DMS153 treated with DMSO at 0.1 percent for 48 hours (cell line): ENCODE results near the gene PLEKHG3.
A peak's percentile ranks its signal among the peaks of the same experiment; 100 is the strongest.
"Not testable (repeated sequence)": the region's sequence is repeated elsewhere in the genome, so short reads cannot be mapped to it uniquely, and the experiment has no call there.

Source experiments
- DNase-seq: peaks from one replicate; lab custom pipeline; 2025; ENCODE audit not compliant: unreplicated experiment; lab: John Stamatoyannopoulos, UW

The PLEKHG3 gene

DNA sequence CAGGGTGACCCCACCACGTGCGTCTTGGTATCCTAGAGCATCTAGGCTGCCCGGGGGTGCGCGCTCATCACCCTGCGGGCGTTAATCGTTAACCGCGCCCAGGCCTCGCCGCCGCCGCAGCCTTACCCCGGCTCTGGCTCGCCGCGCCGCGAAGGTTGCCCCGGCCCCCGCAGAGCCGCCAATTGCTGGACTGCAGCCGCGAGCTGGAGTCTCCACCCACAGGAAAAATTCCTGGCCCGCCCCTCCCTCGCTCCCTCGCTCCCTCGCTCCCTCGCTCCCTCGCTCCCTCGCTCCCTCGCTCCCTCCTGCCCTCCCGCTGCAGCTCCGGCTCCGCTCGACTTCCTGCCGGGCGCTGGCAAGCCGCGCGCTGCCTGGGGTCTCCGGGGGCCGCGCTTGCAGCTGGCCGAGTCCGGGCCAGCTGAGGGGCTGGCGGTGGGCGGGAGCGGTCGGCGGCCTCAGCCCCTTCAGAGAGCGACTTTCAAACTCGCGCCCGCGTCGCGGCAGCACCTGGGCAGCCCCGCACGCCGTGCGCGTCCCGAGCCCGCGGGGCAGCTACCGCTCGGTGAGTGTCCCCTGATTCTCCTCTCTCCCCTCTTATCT is at the start of gene PLEKHG3:
Gene PLEKHG3 (plus strand): TSS at position 282 of the 600 bp plus-strand sequence. CDS start 23,208 bp downstream, outside the sequence.
- peak; percentile 75 for DNase-seq

DNA sequence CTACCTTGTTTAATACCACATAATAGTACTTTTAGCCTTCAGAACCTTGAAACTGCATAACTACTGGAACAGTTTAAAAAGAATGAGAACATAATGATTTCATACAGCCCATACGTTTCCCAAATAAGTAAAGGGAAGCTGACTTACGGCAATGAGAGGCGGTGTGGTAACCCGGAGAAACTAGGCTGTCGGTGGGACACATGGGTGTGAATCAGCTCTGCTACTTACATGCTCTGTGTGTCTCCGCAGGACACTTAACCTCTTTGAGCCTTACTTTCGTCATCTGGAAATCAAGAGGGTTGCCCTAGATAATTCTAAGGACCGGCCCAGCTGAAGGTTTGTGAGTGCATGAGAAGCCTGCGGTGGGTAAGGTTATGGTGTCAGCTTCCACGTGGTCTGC is 49.3 kb upstream of the PLEKHG3 start:
- no peak for DNase-seq

DNA sequence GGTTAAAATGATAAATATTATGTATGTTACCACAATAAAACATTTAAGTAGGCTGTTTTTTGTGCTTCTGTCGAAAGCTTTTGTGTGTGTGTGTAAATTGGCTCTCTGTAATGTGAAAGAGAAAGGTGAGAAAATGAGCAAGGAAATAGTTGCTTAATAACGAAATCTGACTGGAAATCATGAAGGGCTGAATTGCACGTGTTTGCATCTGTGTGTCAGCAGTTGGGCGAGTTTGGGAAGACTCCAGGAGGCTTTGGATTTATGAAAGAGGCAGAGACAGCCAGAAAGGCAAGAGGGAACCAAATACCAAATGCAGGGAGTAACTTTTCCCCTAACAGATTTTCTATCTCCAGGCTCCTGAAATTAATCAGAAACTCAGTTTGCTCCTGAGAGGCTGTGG is 47.2 kb upstream of the PLEKHG3 start:
- no peak for DNase-seq

DNA sequence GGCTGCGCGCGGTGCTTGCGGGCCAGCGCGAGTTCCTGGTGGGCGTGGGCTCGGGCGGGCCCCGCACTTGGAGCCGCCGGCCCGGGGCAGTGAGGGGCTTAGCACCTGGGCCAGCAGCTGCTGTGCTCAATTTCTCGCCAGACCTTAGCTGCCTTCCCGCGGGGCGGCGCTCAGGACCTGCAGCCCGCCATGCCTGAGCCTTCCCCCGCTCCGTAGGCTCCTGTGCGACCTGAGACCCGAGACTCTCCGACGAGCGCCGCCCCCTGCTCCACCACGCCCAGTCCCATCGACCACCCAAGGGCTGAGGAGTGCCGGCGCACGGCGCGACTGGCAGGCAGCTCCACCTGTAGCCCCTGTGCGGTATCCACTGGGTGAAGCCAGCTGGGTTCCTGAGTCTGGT is 46.0 kb upstream of the PLEKHG3 start:
- DNase-seq: no peak

DNA sequence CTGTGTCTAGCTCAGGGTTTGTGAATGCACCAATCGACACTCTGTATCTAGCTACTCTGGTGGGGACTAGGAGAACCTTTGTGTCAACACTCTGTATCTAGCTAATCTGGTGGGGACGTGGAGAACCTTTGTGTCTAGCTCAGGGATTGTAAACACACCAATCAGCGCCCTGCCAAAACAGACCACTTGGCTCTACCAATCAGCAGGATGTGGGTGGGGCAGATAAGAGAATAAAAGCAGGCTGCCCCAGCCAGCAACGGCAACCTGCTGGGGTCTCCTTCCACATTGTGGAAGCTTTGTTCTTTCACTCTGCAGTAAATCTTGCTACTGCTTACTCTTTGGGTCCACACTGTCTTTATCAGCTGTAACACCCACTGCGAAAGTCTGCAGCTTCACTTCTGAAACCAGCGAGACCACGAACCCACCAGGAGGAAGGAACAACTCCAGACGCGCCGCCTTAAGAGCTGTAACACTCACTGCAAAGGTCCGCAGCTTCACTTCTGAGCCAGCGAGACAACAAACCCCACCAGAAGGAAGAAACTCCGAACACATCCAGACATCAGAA is 45.4 kb upstream of the PLEKHG3 start:
- DNase-seq: not testable (repeated sequence)

DNA sequence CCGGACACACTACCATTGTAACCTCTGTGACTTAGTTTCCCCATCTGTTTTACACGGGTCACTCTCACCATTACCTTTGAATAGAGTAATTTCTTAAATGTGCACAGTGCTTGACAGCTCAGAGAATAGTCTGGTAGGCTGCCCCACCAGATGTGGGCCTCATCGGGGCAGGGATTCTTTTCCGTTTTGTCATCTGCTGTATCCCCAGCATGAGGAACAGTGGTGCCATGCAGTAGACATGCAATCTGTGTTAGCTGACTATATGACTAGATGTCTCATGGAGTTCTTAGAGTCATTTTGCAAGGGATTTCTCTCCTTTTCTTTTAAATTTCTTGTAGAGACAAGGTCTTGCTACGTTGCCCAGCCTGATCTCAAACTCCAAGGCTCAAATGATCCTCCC is 44.9 kb upstream of the PLEKHG3 start:
- DNase-seq: no peak

DNA sequence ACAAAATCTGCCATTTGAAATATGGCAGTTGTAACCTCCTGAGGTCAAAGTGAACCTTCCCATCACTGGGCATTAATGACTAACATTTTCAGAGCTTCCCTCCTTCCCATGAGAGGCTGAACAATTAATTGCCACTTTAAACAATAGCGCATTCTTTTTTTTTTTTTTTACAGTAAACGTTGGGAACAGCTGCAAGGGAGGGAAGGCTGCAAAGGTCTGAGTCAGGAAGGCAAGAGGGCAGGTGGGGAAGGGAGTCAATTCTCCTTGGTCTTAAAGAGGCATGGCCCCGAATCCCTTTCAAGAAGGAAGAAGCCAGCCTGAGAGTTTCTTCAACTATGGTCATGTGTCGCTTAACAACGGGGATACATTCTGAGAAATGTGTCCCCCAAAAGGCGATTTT is 41.0 kb upstream of the PLEKHG3 start:
- no peak for DNase-seq

DNA sequence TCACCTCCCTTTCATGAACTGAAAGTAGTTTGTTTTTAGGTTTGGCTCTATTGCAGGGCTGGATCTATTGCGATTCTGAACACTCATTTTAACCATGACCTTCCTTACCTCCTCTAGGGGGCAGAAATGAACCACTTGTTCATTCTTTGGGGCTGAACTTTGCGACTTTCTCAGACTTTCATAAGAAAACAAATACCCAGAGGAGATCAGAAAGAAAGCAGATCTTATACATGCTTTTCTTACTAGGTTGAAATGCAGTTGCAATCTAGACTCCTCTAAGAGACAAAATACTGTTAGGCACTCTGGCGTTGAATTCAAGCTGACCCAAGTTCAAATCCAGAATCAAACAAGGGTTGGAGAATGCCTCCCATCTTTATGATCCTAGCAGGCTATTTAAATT is 32.6 kb upstream of the PLEKHG3 start:
- peak; percentile 49 for DNase-seq

DNA sequence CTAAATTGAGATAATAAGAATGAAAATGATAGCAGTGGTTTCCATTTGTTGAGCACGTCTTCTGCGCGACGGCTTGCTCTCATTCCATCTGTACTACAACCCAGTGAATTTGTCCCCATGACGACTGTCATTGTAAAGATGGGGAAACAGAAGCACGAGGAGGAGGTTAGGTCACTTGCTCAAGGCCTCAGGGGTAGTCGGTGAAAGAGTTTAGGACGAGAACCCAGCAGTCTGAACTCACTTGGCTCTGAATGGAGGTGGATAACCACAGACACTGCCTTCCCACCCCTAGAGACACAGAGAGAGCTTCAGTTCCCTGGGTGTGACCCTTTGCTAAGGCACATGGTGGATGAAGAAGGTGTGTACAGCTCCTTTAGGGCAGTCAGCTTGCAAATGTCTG is 30.9 kb upstream of the PLEKHG3 start:
- DNase-seq: no peak

DNA sequence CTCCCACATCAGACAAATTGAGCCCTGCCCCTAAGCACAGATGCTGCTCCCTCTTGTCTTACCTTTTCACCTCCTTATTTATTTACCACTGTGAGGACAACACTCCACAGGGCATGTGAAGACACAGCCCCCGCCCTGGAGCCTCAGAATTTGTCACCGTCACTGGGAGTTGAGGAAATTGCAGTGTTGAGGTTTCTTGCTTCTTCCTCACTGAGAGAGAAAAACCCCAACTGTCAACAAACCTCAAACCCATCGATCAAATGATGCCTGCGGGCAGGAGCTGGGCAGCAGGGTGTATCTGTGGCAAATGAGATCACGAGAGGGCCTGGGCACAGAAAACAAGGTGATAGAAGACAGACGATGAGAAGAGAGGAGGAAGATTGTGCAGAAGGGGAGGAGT is 30.5 kb upstream of the PLEKHG3 start:
- DNase-seq: no peak

DNA sequence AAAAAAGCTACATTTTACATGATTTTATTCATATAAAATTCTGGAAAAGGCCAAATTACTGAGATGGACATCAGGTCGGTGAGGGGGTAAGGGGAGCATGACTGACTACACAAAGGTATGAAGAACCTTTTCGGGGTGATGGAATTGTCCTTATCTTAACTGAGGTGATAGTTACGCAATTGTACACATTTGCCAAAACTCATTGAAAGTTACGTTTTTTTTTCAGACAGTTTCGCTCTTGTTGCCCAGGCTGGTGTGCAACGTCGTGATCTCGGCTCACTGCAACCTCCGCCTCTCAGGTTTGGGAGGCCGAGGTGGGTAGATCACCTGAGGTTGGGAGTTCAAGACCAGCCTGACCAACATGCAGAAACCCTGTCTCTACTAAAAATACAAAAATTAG is 29.4 kb upstream of the PLEKHG3 start:
- no peak for DNase-seq

DNA sequence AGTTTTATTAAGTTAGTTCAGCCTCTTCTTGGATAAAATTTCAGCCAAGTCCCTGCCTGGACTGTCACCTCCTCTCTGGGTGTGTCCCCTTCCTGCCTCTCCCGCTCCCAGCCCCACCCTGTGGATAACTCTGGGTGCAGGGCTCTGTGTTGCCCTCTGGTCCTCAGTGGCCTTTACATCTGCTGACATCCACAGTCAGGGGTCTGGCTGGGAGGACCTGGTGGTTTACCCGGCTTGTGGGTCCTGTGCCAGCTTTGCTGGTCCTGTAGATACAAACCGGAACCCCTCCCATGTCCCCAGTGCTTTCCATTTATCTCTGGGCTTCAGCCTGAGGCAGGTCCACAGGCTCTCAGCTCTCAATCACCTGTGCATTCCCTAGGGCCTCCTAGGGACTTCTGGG is 28.9 kb upstream of the PLEKHG3 start:
- DNase-seq: no peak

DNA sequence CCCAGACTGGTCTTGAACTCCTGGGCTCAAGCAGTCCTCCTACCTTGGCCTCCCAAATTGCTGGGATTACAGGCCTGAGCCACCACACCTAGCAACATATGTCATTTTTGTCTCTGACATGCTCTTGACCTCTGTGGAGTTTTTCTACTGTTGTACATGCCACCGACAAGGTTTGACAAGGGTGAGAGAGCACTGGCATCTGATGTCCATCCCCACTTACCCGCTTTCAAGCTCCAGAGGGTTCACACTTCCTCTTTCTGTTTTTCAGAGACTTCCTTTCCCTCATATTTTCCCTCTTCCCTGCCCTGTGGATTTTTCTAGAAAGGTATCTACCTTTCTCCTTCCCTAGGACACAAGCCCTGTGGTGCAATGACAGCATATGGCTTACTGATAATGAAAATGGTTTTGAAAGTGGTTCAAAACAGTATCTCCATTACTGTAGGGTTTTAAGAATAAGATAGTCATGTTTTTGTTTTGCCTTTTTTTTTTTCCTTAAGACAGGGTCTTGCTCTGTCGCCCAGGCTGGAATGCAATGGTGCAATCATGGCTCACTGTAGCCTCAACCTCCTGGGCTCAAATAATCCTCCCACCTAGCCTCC is 27.7 kb upstream of the PLEKHG3 start:
- DNase-seq: no peak

DNA sequence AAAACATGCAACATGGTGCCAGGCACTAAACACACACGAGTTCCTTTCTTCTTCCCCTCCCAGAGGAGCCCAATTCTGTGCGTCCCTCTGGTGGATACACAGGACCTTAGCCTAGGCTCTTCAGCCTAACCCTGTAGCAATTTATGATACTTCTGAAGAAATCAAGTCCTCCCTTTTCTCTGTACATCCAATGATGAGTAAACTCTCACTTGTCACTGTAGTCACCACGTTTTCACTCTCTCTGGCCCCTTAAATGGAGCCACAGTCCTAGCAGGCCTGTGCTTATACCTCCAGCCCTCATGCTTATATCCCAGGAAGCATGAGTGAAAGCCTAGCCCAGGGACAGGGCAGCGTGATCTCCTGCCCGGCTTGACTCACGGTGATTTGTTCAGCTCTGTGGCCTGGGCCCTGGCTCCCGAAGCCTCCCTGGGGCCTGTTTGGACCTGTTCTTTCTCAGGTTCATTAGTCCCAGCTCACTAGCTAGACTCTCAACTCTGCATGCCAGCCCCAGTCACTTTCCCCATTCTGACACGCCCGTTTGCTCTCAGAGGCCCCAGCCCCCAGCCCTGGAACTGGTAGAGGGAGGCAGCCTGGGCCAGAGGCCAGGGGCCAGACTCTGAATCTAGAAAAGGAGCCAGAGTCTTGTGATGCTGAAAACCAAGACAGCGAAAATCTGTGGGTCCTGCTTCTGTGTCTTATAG is 24.1 kb upstream of the PLEKHG3 start:
- no peak for DNase-seq

DNA sequence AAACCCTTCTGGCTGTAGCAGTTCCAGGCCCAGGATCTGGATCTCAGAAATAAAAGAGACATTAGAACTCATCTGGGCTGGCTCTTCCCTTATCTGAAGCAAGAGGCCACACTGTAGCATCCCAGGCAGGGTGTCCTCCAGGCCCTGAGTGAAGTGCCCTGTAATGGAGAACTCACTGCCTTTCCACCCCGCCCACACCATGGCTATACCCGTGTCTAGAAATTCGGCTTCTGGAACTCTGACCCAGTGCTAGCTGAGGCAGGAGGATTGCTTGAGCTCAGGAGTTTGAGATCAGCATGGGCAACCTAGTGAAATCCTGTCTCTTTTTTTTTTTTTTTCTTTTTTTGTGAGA is 23.5 kb upstream of the PLEKHG3 start:
- DNase-seq: no peak

DNA sequence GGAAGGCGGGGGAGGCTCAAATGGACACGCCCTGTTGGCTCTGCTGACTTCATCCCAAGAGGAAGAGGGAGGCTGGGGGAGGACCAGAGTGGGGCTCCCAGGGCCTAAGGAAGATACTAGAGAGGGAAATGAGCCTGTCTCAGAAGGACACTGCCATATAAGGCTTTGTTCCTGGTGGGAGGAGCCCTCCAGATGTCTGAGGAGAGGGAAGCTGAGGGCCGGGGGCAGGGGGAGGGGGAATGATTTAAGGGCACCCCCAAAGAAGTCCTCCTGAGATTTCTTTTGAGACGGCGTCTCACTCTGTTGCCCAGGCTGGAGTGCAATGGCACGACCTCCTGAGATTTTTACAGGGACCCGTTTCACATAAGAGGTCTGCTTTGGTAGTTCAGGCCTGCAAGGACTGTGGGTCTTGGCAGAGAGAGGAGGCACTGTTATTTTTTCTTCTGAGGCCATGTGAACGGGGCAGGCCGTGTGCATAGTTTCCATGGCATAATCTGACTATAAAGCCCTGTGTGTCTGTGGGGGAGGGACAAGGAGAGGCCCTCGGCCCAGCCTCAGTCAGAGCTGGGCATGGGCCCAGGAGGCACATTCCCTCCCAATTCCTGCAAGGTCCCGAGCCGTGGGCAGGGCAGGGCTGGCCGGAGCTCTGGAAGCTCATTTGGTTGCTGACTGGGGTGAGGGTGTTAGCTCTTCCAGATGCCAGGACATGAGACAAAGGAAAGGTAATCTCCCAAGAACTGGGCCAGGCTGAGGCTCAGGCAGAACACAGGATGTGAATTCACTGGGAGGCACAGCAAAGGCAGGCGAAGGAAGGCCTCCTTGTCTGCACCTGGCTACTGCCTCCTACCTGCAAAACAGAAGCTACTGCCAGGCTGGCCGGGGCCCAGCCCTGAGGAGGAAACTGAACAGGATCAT is 22.2 kb upstream of the PLEKHG3 start:
- no peak for DNase-seq

DNA sequence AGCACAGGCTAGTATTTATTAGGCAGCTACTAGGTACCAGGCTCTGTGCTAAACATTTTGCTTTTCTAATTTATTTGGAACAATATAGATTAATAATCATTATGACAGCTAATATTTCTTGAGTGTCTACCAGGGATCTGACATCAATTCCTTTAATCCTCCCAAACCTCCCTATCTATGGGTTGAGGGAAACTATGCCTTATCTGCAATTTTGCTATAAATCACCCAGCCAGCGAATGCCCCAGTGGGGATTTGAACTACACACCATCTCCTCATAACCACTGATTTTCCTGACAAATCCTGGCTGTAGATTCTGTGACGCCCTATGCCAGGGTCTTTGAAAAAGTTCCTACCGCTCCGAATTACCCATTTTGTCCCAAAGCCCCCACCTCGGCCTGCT is 21.4 kb upstream of the PLEKHG3 start:
- no peak for DNase-seq

DNA sequence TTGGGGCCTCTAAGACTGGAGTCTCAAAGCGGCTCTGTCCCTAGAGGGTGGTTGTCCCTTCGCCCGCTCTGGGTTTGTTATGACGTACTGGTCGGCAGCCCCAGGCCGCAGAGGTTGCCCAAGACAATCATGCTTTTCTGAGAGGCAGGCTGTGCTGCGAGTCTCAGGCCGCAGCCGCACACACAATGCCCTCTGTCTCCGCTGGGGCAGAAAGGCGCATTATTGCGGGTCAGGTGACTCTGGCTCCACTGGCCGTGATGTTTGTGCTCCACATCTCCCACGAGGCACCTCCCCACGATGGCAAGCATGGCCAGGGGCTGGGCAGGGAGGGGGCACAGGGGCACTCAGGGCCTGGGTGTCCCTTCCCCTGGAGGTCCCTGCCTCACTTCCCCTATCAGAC is 21.0 kb upstream of the PLEKHG3 start:
- DNase-seq: no peak

DNA sequence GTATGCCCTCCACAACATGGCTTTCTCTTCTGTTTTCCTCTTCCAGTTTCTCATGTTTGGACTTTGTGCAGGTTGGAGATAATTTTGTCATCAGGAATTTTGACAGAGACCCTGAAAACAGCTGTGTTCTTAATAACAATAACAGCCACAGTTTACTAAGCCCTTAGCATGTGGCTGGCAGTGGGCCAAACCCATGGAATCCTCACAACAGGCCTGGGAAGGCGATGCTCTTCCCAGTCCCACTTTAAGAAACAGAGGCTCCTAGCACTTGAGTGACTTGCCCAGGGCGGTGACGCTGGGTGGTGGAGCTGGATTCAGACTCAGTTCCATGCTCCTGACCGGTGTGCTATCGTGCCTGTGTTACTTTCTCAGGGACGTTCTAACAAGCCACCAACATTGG is 20.1 kb upstream of the PLEKHG3 start:
- DNase-seq: no peak

DNA sequence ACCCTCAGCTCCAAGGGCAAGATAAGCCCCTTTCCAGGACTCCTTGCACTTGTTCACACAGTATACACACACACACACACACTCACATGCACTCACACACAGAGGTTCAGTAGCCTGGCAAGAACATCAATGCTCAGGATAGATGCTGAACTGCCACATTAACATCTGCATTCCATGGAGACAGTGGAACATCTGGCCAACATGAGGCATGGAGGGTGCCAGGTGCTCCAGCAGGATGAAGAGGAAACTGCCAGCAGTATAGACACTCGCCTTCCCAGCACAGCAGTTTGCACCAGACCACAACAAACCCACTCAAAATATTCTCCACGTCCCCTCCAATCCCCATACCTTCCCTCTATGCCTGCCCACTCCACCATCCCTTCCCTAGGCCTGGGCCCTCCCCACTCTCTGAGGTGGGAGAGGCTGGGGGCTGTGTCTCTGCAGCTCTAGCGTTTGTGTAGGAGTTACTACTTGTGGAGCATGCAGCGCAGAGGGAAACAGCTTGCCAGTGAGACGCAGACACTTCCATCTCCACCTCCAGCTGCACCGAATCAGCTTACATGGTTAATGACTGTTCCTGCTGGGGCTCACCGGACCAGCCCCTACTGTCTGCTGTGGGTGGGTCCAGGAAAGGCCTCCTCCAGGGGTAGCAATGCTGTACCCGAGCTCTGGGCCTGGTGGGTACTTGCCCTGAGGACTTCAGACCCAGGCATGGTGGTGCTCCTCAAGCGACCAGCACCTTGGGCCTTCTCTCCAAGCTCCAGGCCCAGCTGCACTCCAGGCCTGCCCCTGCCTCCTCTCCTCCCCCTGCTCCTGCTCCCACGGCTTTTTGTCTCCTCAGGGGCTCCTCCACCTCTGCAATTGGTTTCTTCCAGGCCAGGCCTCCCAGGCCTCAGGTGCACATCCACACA is 18.6 kb upstream of the PLEKHG3 start:
- DNase-seq: no peak
